ENCODE data around the gene LRRC18.

Gene LRRC18

DNA sequence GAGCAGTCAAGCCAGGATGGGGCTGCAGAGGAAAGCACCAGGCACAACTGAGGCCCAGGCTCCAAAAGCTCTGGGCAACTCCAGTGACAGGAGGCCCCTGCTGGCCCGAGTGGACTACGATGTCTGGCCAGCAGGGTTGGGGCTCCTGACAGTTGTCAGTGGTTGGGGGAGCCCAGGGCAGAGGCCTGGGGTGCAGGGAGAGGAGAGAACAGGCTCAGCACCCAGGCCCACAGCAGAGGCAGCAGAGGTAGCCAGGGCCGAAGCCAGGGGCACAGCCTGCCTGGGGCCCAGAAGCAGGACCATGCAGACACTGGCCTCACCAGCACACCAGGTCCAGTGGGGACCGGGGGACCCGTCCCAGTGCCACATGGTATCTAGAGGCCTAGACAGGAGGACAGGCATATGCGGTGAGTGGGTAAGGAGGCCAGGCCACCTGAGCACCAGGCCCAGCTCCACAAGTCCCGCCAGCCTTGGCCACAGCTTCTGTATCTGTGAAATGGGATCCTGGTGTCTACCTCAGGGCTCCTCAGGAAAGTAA, 46.0 kb upstream of the LRRC18 start:
- TF ChIP-seq ZNF366 (tag by site-specific recombination; conservative IDR thresholded peaks at IDR 0.05) = no peak
- TF ChIP-seq ZNF202 (tag by site-specific recombination; IDR thresholded peaks at IDR 0.05; ENCODE audit: borderline replicate concordance) = no peak
- TF ChIP-seq ZNF610 (tag by site-specific recombination; IDR thresholded peaks at IDR 0.05; ENCODE audit: borderline replicate concordance) = no peak
- TF ChIP-seq, protein P1, sequence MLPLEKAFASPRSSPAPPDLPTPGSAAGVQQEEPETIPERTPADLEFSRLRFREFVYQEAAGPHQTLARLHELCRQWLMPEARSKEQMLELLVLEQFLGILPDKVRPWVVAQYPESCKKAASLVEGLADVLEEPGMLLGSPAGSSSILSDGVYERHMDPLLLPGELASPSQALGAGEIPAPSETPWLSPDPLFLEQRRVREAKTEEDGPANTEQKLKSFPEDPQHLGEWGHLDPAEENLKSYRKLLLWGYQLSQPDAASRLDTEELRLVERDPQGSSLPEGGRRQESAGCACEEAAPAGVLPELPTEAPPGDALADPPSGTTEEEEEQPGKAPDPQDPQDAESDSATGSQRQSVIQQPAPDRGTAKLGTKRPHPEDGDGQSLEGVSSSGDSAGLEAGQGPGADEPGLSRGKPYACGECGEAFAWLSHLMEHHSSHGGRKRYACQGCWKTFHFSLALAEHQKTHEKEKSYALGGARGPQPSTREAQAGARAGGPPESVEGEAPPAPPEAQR (tag by site-specific recombination; IDR thresholded peaks at IDR 0.05) = no peak
- TF ChIP-seq, protein P2, sequence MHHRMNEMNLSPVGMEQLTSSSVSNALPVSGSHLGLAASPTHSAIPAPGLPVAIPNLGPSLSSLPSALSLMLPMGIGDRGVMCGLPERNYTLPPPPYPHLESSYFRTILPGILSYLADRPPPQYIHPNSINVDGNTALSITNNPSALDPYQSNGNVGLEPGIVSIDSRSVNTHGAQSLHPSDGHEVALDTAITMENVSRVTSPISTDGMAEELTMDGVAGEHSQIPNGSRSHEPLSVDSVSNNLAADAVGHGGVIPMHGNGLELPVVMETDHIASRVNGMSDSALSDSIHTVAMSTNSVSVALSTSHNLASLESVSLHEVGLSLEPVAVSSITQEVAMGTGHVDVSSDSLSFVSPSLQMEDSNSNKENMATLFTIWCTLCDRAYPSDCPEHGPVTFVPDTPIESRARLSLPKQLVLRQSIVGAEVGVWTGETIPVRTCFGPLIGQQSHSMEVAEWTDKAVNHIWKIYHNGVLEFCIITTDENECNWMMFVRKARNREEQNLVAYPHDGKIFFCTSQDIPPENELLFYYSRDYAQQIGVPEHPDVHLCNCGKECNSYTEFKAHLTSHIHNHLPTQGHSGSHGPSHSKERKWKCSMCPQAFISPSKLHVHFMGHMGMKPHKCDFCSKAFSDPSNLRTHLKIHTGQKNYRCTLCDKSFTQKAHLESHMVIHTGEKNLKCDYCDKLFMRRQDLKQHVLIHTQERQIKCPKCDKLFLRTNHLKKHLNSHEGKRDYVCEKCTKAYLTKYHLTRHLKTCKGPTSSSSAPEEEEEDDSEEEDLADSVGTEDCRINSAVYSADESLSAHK (tag by site-specific recombination; IDR thresholded peaks at IDR 0.05) = no peak
- TF ChIP-seq ZNF24 (tag by site-specific recombination; IDR thresholded peaks at IDR 0.05) = no peak
- TF ChIP-seq KLF10 (tag by site-specific recombination; IDR thresholded peaks at IDR 0.05) = no peak
- TF ChIP-seq ZNF416 (tag by site-specific recombination; IDR thresholded peaks at IDR 0.05) = no peak
- TF ChIP-seq, protein P3, sequence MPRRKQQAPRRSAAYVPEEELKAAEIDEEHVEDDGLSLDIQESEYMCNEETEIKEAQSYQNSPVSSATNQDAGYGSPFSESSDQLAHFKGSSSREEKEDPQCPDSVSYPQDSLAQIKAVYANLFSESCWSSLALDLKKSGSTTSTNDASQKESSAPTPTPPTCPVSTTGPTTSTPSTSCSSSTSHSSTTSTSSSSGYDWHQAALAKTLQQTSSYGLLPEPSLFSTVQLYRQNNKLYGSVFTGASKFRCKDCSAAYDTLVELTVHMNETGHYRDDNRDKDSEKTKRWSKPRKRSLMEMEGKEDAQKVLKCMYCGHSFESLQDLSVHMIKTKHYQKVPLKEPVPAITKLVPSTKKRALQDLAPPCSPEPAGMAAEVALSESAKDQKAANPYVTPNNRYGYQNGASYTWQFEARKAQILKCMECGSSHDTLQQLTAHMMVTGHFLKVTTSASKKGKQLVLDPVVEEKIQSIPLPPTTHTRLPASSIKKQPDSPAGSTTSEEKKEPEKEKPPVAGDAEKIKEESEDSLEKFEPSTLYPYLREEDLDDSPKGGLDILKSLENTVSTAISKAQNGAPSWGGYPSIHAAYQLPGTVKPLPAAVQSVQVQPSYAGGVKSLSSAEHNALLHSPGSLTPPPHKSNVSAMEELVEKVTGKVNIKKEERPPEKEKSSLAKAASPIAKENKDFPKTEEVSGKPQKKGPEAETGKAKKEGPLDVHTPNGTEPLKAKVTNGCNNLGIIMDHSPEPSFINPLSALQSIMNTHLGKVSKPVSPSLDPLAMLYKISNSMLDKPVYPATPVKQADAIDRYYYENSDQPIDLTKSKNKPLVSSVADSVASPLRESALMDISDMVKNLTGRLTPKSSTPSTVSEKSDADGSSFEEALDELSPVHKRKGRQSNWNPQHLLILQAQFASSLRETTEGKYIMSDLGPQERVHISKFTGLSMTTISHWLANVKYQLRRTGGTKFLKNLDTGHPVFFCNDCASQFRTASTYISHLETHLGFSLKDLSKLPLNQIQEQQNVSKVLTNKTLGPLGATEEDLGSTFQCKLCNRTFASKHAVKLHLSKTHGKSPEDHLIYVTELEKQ (tag by site-specific recombination; IDR thresholded peaks at IDR 0.05; ENCODE audit: borderline replicate concordance) = no peak
- TF ChIP-seq YY2 (tag by site-specific recombination; IDR thresholded peaks at IDR 0.05) = no peak
- no peak for TF ChIP-seq ZNF600 (tag by site-specific recombination; IDR thresholded peaks at IDR 0.05)
- TF ChIP-seq, protein P4, sequence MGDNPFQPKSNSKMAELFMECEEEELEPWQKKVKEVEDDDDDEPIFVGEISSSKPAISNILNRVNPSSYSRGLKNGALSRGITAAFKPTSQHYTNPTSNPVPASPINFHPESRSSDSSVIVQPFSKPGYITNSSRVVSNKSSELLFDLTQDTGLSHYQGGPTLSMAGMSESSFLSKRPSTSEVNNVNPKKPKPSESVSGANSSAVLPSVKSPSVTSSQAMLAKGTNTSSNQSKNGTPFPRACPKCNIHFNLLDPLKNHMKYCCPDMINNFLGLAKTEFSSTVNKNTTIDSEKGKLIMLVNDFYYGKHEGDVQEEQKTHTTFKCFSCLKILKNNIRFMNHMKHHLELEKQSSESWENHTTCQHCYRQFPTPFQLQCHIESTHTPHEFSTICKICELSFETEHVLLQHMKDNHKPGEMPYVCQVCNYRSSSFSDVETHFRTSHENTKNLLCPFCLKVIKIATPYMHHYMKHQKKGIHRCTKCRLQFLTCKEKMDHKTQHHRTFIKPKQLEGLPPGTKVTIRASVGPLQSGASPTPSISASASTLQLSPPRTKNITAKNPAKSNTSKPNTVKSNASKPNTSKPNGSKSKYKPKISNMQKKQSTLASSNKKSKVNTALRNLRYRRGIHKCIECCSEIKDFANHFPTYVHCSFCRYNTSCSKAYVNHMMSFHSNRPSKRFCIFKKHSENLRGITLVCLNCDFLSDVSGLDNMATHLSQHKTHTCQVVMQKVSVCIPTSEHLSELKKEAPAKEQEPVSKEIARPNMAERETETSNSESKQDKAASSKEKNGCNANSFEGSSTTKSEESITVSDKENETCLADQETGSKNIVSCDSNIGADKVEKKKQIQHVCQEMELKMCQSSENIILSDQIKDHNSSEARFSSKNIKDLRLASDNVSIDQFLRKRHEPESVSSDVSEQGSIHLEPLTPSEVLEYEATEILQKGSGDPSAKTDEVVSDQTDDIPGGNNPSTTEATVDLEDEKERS (tag by site-specific recombination; IDR thresholded peaks at IDR 0.05) = no peak
- no peak for TF ChIP-seq ZNF571 (tag by site-specific recombination; IDR thresholded peaks at IDR 0.05)
- TF ChIP-seq ZNF248 (tag by site-specific recombination; IDR thresholded peaks at IDR 0.05) = no peak
- no peak for TF ChIP-seq ZNF112 (tag by site-specific recombination; IDR thresholded peaks at IDR 0.05)
- TF ChIP-seq GLIS1 (tag by site-specific recombination; IDR thresholded peaks at IDR 0.05) = no peak
- no peak for TF ChIP-seq ZNF426 (tag by site-specific recombination; IDR thresholded peaks at IDR 0.05)
- ChIA-PET CTCF (interaction anchor here (0.6 to 0.8 kb wide), 2 partner anchors 15 to 421 kb away, joined by 3 to 4 read pairs; no protein-coding TSS in a partner anchor), POLR2A (no interaction called here)
- Histone ChIP-seq H3K9me3 (ENCODE audit: control insufficient read depth, insufficient read depth, low read depth, low read length) (no peaks in the 10 kb centered on the region), H3K4me3 (ENCODE audit: low read depth, low read length) (no peak overlapping the region), H3K27ac (ENCODE audit: extremely low read depth, low read depth, low read length) (no peak overlapping the region), H3K36me3 (ENCODE audit: control insufficient read depth in 2 of 2, insufficient read depth in 1 of 2, low read length in 2 of 2) (no peaks in the 10 kb centered on the region), H3K4me1 (ENCODE audit: control insufficient read depth, insufficient read depth, low read length) (no peaks in the 10 kb centered on the region)

All from HEK293 (cell line).